PC-3 (cell line): ENCODE results near the gene CHRM4.

Source experiments
- CTCF ChIP-seq: fragments of 300-600 bp; sonication (generic); conservative IDR thresholded peaks from 2 replicates; pipeline ENCODE4 v1.5.1; 2017; ENCODE audit warnings: antibody characterized with exemption, low read depth, mild to moderate bottlenecking, low read length
- EZH2 ChIP-seq: fragments of 300-600 bp; sonication (generic); IDR thresholded peaks from one replicate; pipeline ENCODE4 v1.6.1; 2017; ENCODE audit warnings: antibody characterized with exemption, mild to moderate bottlenecking, low read length; ENCODE audit not compliant: unreplicated experiment

GRCh38 chr11:46343520-46343919 is 48.1 kb downstream of the CHRM4 start:
- TF ChIP-seq CTCF = no peak
- TF ChIP-seq EZH2 = no peak
